Bladder microvascular endothelial cell (primary cell): ENCODE results near the gene KRTAP5-9. TPM values are rescaled to one million over a fixed set of nuclear protein-coding genes. Genes with fewer than 3 reads are reported as not detected.

Experiments
- total RNA-seq: library from RNA; depleted of rRNA; stranded (reverse); fragments of >200 nt; gene quantifications from 2 replicates; pipeline ENCODE4 v1.2.3, GENCODE V29; 2014

KRTAP5-9 gene, protein sequence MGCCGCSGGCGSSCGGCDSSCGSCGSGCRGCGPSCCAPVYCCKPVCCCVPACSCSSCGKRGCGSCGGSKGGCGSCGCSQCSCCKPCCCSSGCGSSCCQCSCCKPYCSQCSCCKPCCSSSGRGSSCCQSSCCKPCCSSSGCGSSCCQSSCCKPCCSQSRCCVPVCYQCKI
- not detected in 2 replicates for total RNA-seq

DNA sequence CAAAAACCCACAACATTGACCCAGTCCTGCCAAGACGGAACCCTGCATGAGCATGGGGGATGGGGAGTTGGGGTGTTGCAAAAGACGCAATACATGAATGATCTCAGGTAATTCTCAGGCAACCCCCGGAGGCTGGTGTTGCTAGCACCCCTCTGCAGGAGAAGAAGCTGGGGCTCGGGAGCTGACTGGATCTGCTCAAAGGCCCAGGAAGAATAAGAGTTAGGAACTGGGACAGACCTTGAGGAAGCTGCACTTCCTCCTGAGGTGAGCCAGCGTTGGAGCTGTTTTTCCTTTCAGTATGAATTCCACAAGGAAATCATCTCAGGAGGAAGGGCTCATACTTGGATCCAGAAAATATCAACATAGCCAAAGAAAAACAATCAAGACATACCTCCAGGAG is at the start of gene KRTAP5-9:
TSS of gene KRTAP5-9 (plus strand) at position 301 of the 400 bp plus-strand sequence. CDS start 238 bp downstream, outside the sequence.

DNA sequence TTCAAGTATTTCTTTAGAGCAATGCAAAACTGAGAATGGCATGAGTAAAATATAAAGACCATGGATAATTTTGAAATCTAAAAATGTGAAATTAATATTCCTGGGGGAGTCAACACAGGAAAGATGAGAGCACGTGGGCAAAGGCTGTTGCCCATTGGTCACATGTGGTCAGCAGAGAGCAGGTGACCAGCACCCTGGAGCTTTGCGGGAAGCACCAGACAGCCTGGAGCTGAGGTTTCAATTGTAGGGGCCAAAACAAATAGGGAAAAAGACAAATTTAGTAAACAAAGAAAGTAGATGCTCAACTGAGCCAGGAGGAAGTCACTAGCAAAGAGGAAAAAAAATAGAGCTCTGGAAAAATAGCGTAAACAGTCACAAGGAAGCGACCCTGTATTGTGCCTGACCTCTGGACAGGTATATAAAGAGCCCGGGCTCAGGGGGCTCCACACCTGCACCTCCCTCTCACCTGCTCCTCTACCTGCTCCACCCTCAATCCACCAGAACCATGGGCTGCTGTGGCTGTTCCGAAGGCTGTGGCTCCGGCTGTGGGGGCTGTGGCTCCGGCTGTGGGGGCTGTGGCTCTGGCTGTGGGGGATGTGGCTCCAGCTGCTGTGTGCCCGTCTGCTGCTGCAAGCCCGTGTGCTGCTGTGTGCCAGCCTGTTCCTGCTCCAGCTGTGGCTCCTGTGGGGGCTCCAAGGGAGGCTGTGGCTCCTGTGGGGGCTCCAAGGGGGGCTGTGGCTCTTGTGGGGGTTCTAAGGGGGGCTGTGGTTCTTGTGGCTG is 21.2 kb upstream of the KRTAP5-9 start, which contains the start of gene KRTAP5-7:
TSS of gene KRTAP5-7 (plus strand) at position 472 of the 780 bp plus-strand sequence. CDS start at position 506, 34 bp downstream.

GRCh38 chr11:71537977-71538665 is 10.1 kb upstream of the KRTAP5-9 start, which contains the start of gene KRTAP5-8:
Gene KRTAP5-8, plus strand, starts transcription at chr11:71538025. Its CDS starts 31 bp downstream, at chr11:71538056.

GRCh38 chr11:71565263-71565662 is 17.0 kb downstream of the KRTAP5-9 start, which contains the start of gene KRTAP5-10:
Gene KRTAP5-10, plus strand, starts transcription at chr11:71565563. Its CDS starts 25 bp downstream, at chr11:71565588.

DNA sequence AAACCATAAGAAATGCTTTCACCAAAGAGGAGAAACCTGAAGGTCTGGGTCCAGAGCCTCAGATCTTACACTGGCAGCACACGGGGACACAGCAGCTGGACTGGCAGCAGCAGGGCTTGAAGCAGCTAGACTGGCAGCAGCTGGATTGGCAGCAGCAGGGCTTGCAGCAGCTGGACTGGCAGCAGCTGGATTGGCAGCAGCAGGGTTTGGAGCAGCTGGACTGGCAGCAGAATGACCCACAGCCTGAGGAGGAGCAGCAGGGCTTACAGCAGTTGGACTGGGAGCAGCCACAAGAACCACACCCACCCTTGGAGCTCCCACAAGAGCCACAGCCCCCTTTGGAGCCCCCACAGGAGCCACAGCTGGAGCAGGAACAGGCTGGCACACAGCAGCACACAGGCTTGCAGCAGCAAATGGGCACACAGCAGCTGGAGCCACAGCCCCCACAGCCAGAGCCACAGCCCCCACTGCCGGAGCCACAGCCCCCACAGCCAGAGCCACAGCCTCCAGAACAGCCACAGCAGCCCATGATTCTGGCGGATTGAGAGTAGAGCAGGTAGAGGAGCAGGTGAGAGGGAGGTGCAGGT is 34.2 kb downstream of the KRTAP5-9 start, which contains the start of gene KRTAP5-11:
TSS of gene KRTAP5-11 (minus strand) at position 567 of the 587 bp plus-strand sequence. CDS start at position 529, 38 bp downstream.

Other genes with a start within 250 kb of the KRTAP5-9 start
- gene DHCR7, start 100.0 kb upstream of the KRTAP5-9 start, total RNA-seq: 34.0 and 39.6 TPM in 2 replicates
- gene NADSYN1, start 95.2 kb upstream of the KRTAP5-9 start, total RNA-seq: 74.6 and 123 TPM in 2 replicates
- gene KRTAP5-7, start 21.2 kb upstream of the KRTAP5-9 start, total RNA-seq: 0.16 TPM in 1 of 2 replicates, not detected in the other
- gene KRTAP5-8, start 10.4 kb upstream of the KRTAP5-9 start, total RNA-seq: not detected in 2 replicates
- gene KRTAP5-10, start 17.1 kb downstream of the KRTAP5-9 start, total RNA-seq: not detected in 2 replicates
- gene KRTAP5-11, start 34.5 kb downstream of the KRTAP5-9 start, total RNA-seq: not detected in 2 replicates